ENCODE measurements around the gene CYP2R1.

DNA sequence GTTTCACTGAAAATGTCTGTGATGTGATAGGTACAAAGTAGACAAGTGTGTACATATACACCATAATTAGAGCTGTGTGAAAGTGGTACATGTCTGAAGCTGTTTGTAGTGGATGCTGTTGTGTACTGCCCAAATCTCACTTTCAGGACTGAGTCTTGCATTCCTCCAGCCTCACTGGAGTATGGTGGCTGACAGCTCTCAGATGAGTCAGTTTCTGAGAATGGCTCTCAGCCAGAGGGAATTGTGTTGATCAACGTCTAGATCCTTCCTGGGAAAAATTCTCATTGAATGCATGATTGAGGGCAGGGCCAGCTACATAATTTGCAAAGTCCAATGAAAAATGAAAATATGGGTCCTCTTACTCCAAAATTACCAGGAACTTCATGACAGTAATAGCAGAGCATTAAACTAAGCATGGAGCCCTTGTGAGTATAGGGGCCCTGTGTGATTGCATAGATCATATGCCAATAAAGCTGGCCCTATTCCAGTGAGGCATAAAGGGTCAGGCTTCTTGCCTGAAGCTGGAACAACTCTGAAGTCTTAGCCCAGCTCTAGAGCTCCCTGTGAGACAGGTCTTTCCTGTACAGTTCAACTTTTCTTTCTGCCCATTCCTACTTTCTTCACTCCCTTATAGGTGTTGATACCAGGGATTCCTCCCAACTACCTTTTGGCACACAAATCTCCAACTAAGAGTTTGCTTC lies 10.8 kb upstream of the CYP2R1 start:
- TF ChIP-seq POLR2AphosphoS5 (IDR thresholded peaks at IDR 0.05) (no peak), POLR2A (IDR thresholded peaks at IDR 0.05) (no peak)
